Suprapubic skin (tissue), 4 donors: ENCODE data around the gene GRM7.

Source experiments
- EP300 ChIP-seq: sonication (generic); formaldehyde crosslinking; IDR thresholded peaks from one replicate; pipeline ENCODE4 v1.6.1; 2017; ENCODE audit warnings: antibody characterized with exemption
- POLR2A ChIP-seq, 2 donors: fragments of 450-650 bp; IDR thresholded peaks; one replicate each; pipeline ENCODE4 v1.6.1; 2017; ENCODE audit warnings: antibody characterized with exemption in 2 of 2, mild to moderate bottlenecking in 2 of 2, moderate library complexity in 2 of 2
- POLR2AphosphoS5 ChIP-seq, 3 donors: sonication (generic); formaldehyde crosslinking; IDR thresholded peaks; one replicate each; pipeline ENCODE4 v1.6.1; 2017; ENCODE audit warnings: antibody characterized with exemption in 3 of 3
- TF ChIP-seq, protein P1 (sequence below), 2 donors: fragments of 200-600 bp in 1 of 2; fragments of 450-650 bp in 1 of 2; sonication (generic) in 1 of 2; IDR thresholded peaks; one replicate each; pipeline ENCODE4 v1.5.1; 2016 to 2019; ENCODE audit warnings: antibody characterized with exemption in 2 of 2, mild to moderate bottlenecking in 1 of 2, moderate library complexity in 1 of 2

DNA sequence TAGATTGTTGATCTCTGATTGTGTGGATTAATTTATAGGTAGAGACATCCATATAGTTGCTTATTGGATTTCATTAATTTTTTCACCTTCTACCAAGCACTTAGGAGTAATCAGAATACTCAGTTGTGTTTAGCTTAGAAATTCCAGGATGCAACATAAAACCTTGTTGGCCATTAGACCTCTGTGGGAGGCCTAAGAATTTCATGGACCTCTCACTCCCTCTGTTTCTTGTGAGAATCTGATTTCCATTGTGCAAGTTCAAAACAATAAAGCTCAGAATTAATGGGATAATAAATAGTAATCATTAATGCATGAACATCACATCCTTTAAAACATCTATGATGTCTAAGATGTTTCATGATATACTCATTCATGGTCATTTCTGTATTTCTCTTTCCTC is 332.4 kb downstream of the GRM7 start:
- TF ChIP-seq, protein P1, sequence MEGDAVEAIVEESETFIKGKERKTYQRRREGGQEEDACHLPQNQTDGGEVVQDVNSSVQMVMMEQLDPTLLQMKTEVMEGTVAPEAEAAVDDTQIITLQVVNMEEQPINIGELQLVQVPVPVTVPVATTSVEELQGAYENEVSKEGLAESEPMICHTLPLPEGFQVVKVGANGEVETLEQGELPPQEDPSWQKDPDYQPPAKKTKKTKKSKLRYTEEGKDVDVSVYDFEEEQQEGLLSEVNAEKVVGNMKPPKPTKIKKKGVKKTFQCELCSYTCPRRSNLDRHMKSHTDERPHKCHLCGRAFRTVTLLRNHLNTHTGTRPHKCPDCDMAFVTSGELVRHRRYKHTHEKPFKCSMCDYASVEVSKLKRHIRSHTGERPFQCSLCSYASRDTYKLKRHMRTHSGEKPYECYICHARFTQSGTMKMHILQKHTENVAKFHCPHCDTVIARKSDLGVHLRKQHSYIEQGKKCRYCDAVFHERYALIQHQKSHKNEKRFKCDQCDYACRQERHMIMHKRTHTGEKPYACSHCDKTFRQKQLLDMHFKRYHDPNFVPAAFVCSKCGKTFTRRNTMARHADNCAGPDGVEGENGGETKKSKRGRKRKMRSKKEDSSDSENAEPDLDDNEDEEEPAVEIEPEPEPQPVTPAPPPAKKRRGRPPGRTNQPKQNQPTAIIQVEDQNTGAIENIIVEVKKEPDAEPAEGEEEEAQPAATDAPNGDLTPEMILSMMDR (IDR thresholded peaks at IDR 0.05) = no peak
- no peak for TF ChIP-seq EP300
- TF ChIP-seq POLR2A (IDR thresholded peaks at IDR 0.05) = no peak
- no peak for TF ChIP-seq POLR2AphosphoS5 (IDR thresholded peaks at IDR 0.05)
